AG09319 (cell line): Measurements from ENCODE around the gene C1GALT1.

Source experiments
- DNase-seq: peaks from one replicate; pipeline ENCODE4 v3.0.0-alpha.2; 2010; ENCODE audit warnings: low read depth; ENCODE audit errors: extremely low read depth
- CTCF ChIP-seq: IDR thresholded peaks from 2 replicates; pipeline ENCODE4 v1.5.1; 2011; ENCODE audit warnings: low read depth, mild to moderate bottlenecking, inconsistent platforms, low read length, moderate library complexity

C1GALT1 gene

GRCh38 chr7:7157887-7158271, 24.5 kb upstream of the C1GALT1 start:
- DNase-seq: no peak
- TF ChIP-seq CTCF: no peak

GRCh38 chr7:7159063-7159658, 23.2 kb upstream of the C1GALT1 start:
- TF ChIP-seq CTCF: no peak
- DNase-seq: no peak

- no peak for DNase-seq
- no peak for TF ChIP-seq CTCF
Measured at GRCh38 chr7:7164591-7164990, 17.8 kb upstream of the C1GALT1 start.

- DNase-seq: no peak
Measured at GRCh38 chr7:7165372-7165771, 17.0 kb upstream of the C1GALT1 start.

GRCh38 chr7:7166318-7166717, 16.0 kb upstream of the C1GALT1 start:
- TF ChIP-seq CTCF: no peak
- DNase-seq: no peak

More at GRCh38 chr7:7165372-7165771, 17.0 kb upstream of the C1GALT1 start:
- no peak for TF ChIP-seq CTCF

GRCh38 chr7:7169296-7169695, 13.0 kb upstream of the C1GALT1 start:
- TF ChIP-seq CTCF: no peak
- no peak for DNase-seq

GRCh38 chr7:7173956-7174632, 8.2 kb upstream of the C1GALT1 start:
- no peak for TF ChIP-seq CTCF
- no peak for DNase-seq
